Keratinocyte (primary cell): Measurements from ENCODE around the gene PLB1. TPM values are rescaled to one million over a fixed set of nuclear protein-coding genes. Genes with fewer than 3 reads are reported as not detected.

ENCODE experiments used
- DNase-seq: peaks from one replicate; pipeline ENCODE4 v3.0.0-alpha.2; 2011; ENCODE audit warnings: low read depth, missing footprints, low spot score
- FAIRE-seq: peaks from 2 replicates; lab custom pipeline; 2011; peaks lifted over from hg19 to GRCh38; lab: Jason Lieb, UNC
- H2AFZ ChIP-seq: 2 replicates; pipeline ENCODE4 v1.6.0; 2012; ENCODE audit warnings: low read length, control low read depth, inconsistent platforms; ENCODE audit not compliant: control insufficient read depth
- H3K27ac ChIP-seq: 2 replicates; pipeline ENCODE4 v1.5.1; 2011; ENCODE audit warnings: low read length; ENCODE audit not compliant: control insufficient read depth, insufficient read depth
- H3K27me3 ChIP-seq: 3 replicates; pipeline ENCODE4 v1.6.0; 2011; ENCODE audit warnings: low read length; ENCODE audit not compliant: control insufficient read depth, insufficient read depth; ENCODE audit errors: extremely low read depth
- H3K36me3 ChIP-seq, 2 experiments: 2 replicates in 1 of 2; 3 replicates in 1 of 2; pipeline ENCODE4 v1.5.1; 2011; ENCODE audit warnings: low read length in 2 of 2, mild to moderate bottlenecking in 1 of 2; ENCODE audit not compliant: control insufficient read depth in 2 of 2, insufficient read depth in 2 of 2; ENCODE audit errors: extremely low read depth in 1 of 2
- H3K4me1 ChIP-seq: 3 replicates; pipeline ENCODE4 v1.5.1; 2011; ENCODE audit warnings: low read length; ENCODE audit not compliant: control insufficient read depth, insufficient read depth; ENCODE audit errors: extremely low read depth
- H3K4me2 ChIP-seq: 3 replicates; pipeline ENCODE4 v1.6.0; 2011; ENCODE audit warnings: low read depth, low read length; ENCODE audit not compliant: control insufficient read depth, insufficient read depth; ENCODE audit errors: extremely low read depth
- H3K4me3 ChIP-seq, 3 experiments: fragments of 200-600 bp in 1 of 3; sonication (generic) in 1 of 3; 2 replicates in 2 of 3; 3 replicates in 1 of 3; pipeline ENCODE4 v1.5.1; 2011 to 2016; ENCODE audit warnings: low read length in 3 of 3, mild to moderate bottlenecking in 3 of 3, control low read depth in 2 of 3, inconsistent platforms in 1 of 3, low read depth in 1 of 3, mixed read lengths in 1 of 3, mixed run types in 1 of 3, moderate library complexity in 1 of 3; ENCODE audit not compliant: control insufficient read depth in 2 of 3, insufficient read depth in 2 of 3; ENCODE audit errors: extremely low read depth in 1 of 3
- H3K79me2 ChIP-seq: 2 replicates; pipeline ENCODE4 v1.6.0; 2012; ENCODE audit warnings: low read length; ENCODE audit not compliant: control insufficient read depth, insufficient read depth
- H3K9ac ChIP-seq: 3 replicates; pipeline ENCODE4 v1.6.0; 2011; ENCODE audit warnings: low read length; ENCODE audit not compliant: control insufficient read depth, insufficient read depth; ENCODE audit errors: extremely low read depth
- H3K9me1 ChIP-seq: 3 replicates; pipeline ENCODE4 v1.6.0; 2011; ENCODE audit warnings: low read length; ENCODE audit not compliant: control insufficient read depth, insufficient read depth; ENCODE audit errors: extremely low read depth
- H3K9me3 ChIP-seq: 2 replicates; pipeline ENCODE4 v1.5.1; 2012; ENCODE audit warnings: low read depth, low read length; ENCODE audit not compliant: control insufficient read depth
- H4K20me1 ChIP-seq: 3 replicates; pipeline ENCODE4 v1.6.0; 2011; ENCODE audit warnings: low read length; ENCODE audit not compliant: control insufficient read depth, insufficient read depth; ENCODE audit errors: extremely low read depth
- EZH2 ChIP-seq: IDR thresholded peaks from one replicate; pipeline ENCODE4 v1.6.1; 2012; ENCODE audit warnings: inconsistent platforms, mild to moderate bottlenecking, low read length, moderate library complexity
- dilution Hi-C: fragments of 300-500 bp; cut with MboI; formaldehyde crosslinking; loops from one replicate; pipeline ENCODE4 v1.7.0; 2020; ENCODE audit warnings: low sequenced_read_pairs; ENCODE audit not compliant: extremely low pct_ligation_motif_present
- polyA plus RNA-seq, 5 experiments: library from polyadenylated mRNA; depleted of rRNA in 3 of 5; stranded (reverse) in 3 of 5; stranded (forward) in 1 of 5; unstranded in 1 of 5; fragments of >200 nt; gene quantifications; 1 replicate in 1 of 5; 2 replicates in 3 of 5; 3 replicates in 1 of 5; pipeline versions ENCODE4 v1.2.1 to v1.2.3, GENCODE V29; 2011 to 2012; ENCODE audit warnings: missing spikeins in 2 of 5, low read depth in 1 of 5, low replicate concordance in 1 of 5
- TF ChIP-seq, protein P1 (sequence below), 3 experiments: IDR thresholded peaks in 1 of 3; conservative IDR thresholded peaks in 1 of 3; optimal IDR thresholded peaks in 1 of 3; 2 replicates in 2 of 3; 3 replicates in 1 of 3; pipeline versions ENCODE3 to v1.5.1; 2011; ENCODE audit warnings: low read length in 3 of 3, mild to moderate bottlenecking in 3 of 3, moderate library complexity in 2 of 3, control low read depth in 1 of 3, inconsistent platforms in 1 of 3; ENCODE audit not compliant: insufficient read depth in 2 of 3; ENCODE audit errors: extremely low read depth in 1 of 3

PLB1 gene
- polyA plus RNA-seq, 1 donor (not counting 4 experiments of a cell fraction or from before 2014, with no cell fraction given), result 6.7 TPM

DNA sequence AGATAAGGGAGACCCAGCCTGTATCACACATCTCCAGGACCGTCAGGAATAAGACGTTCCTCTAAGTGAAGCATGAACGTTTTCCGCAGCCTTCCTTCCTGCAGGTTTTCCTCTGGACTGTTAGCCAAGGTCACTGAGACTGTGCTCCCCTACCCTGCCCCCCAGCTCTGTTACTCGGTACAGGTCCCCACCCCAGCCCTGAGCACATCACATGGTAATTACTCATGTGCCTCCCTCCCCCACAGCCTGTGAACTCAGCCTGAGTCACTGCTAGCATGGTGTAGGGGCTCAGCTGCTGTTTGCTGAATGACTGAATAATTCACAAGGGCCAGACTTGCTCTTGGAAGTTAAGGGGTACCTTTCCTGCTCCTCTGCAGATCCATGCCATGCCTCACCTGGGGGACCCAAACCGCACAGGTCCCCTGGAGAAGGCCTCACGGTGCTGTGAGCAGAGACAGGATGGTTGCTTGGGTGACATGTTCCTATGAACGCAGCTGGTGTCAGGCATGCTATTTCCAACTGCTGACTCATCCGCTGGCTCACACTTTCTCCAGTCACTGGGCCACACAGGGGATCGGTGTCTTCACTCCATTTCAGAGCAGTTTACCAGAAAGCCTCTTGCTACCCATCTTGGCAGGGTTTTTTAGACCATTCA is 88.2 kb downstream of the PLB1 start:
- peak; percentile 99 for FAIRE-seq
- peak; percentile 89 for DNase-seq
- dilution Hi-C loops, result no loop called here
- H3K27ac ChIP-seq, result peak overlapping the region; percentile 100
- H3K4me1 ChIP-seq, result peaks cover 27% of the 10 kb centered on the region
- H3K4me2 ChIP-seq, result peak overlapping the region; percentile 98
- peak overlapping the region in 2 of 3 experiments; percentile 59 to 73 for H3K4me3 ChIP-seq
- H3K9ac ChIP-seq, result peak overlapping the region; percentile 85
- no peaks in the 10 kb centered on the region for H4K20me1 ChIP-seq
- H3K27me3 ChIP-seq, result no peaks in the 10 kb centered on the region
- H3K79me2 ChIP-seq, result no peaks in the 10 kb centered on the region
- peak overlapping the region; percentile 96 for H2AFZ ChIP-seq
- no peaks in the 10 kb centered on the region for H3K9me1 ChIP-seq
- no peaks in the 10 kb centered on the region for H3K9me3 ChIP-seq
- TF ChIP-seq, protein P1, sequence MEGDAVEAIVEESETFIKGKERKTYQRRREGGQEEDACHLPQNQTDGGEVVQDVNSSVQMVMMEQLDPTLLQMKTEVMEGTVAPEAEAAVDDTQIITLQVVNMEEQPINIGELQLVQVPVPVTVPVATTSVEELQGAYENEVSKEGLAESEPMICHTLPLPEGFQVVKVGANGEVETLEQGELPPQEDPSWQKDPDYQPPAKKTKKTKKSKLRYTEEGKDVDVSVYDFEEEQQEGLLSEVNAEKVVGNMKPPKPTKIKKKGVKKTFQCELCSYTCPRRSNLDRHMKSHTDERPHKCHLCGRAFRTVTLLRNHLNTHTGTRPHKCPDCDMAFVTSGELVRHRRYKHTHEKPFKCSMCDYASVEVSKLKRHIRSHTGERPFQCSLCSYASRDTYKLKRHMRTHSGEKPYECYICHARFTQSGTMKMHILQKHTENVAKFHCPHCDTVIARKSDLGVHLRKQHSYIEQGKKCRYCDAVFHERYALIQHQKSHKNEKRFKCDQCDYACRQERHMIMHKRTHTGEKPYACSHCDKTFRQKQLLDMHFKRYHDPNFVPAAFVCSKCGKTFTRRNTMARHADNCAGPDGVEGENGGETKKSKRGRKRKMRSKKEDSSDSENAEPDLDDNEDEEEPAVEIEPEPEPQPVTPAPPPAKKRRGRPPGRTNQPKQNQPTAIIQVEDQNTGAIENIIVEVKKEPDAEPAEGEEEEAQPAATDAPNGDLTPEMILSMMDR (optimal IDR thresholded peaks at IDR 0.05 in 1 of 3, IDR thresholded peaks at IDR 0.05 in 1 of 3, conservative IDR thresholded peaks at IDR 0.05 in 1 of 3; ENCODE audit: extremely low read depth in 1 of 3, insufficient read depth in 2 of 3, low read length in 3 of 3), result no peak
- no peaks in the 10 kb centered on the region for H3K36me3 ChIP-seq

DNA sequence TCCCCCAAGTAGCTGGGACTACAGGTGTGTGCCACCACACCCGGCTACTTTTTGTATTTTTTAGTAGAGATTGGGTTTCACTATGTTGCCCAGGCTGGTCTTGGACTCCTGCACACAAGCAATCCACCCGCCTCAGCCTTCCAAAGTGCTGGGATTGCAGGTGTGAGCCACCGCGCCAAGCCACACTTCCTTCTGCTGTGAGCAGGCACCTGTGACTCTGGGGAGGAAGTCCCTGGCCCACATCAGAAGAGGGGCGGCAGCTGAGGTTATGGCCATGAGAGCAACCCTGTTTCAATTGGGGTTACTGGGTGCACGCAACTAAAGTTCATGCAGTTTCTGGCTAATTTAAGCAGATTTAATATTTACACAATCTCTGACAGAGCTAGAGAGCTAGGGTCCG is 91.0 kb downstream of the PLB1 start:
- Histone ChIP-seq H3K4me1 (peaks cover 32% of the 10 kb centered on the region), H3K27ac (no peak overlapping the region), H3K27me3 (no peaks in the 10 kb centered on the region), H4K20me1 (no peaks in the 10 kb centered on the region), H2AFZ (no peak overlapping the region), H3K9me3 (no peaks in the 10 kb centered on the region), H3K36me3 (no peaks in the 10 kb centered on the region), H3K79me2 (no peaks in the 10 kb centered on the region), H3K9ac (no peak overlapping the region), H3K9me1 (no peaks in the 10 kb centered on the region), H3K4me3 (no peak overlapping the region), H3K4me2 (no peak overlapping the region)
- no peak for TF ChIP-seq EZH2
- TF ChIP-seq, protein P1 (optimal IDR thresholded peaks at IDR 0.05 in 1 of 3, IDR thresholded peaks at IDR 0.05 in 1 of 3, conservative IDR thresholded peaks at IDR 0.05 in 1 of 3; ENCODE audit: extremely low read depth in 1 of 3, insufficient read depth in 2 of 3, low read length in 3 of 3), result no peak
- no peak for DNase-seq
- dilution Hi-C loops, result no loop called here
- FAIRE-seq, result no peak
